BE2C (cell line): ENCODE results near the gene WWOX.

Experiments
- DNase-seq: peaks from one replicate; pipeline ENCODE4 v3.0.0-alpha.2; 2020
- H3K27me3 ChIP-seq: fragments of 250-450 bp; sonication (Bioruptor Pico); 2 replicates; pipeline ENCODE4 v1.5.1; 2020; ENCODE audit warnings: mild to moderate bottlenecking
- H3K36me3 ChIP-seq: fragments of 250-450 bp; sonication (Bioruptor Pico); 2 replicates; pipeline ENCODE4 v1.5.1; 2020; ENCODE audit warnings: mild to moderate bottlenecking
- H3K4me1 ChIP-seq: fragments of 250-450 bp; sonication (Bioruptor Pico); 2 replicates; pipeline ENCODE4 v1.5.1; 2020
- H3K4me3 ChIP-seq: 2 replicates; pipeline ENCODE4 v1.5.1; 2011; ENCODE audit warnings: low read depth, low read length
- H3K9me3 ChIP-seq: fragments of 250-450 bp; sonication (Bioruptor Pico); 2 replicates; pipeline ENCODE4 v1.5.1; 2020
- TF ChIP-seq, protein P1 (sequence below): IDR thresholded peaks from 2 replicates; pipeline ENCODE4 v1.5.1; 2012; ENCODE audit warnings: mild to moderate bottlenecking, low read depth, low read length

Gene WWOX

DNA sequence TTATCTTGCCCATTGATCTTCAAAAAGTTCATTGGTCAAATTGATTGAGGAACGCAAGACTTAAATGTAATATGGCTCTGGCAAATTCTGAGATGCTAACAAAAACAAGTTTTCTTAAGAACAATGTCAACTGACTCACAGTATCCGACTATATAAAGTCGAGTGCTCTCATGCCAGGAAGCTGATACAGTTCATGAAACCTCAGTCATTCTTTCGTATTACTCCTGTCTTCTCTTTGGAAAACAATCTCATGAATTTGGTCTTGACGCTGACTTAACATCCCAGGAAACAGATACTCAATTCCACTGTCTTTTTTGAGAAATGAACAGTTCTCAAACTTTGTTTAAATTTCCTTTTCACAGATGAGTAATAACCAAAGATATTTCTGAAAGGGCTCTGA, 796.2 kb downstream of the WWOX start:
- Histone ChIP-seq H3K27me3 (no peaks in the 10 kb centered on the region), H3K9me3 (peaks cover 3% of the 10 kb centered on the region; the same call in 1 of the 2 replicates), H3K4me3 (no peak overlapping the region), H3K36me3 (no peaks in the 10 kb centered on the region), H3K4me1 (no peaks in the 10 kb centered on the region)
- no peak for DNase-seq
- TF ChIP-seq, protein P1, sequence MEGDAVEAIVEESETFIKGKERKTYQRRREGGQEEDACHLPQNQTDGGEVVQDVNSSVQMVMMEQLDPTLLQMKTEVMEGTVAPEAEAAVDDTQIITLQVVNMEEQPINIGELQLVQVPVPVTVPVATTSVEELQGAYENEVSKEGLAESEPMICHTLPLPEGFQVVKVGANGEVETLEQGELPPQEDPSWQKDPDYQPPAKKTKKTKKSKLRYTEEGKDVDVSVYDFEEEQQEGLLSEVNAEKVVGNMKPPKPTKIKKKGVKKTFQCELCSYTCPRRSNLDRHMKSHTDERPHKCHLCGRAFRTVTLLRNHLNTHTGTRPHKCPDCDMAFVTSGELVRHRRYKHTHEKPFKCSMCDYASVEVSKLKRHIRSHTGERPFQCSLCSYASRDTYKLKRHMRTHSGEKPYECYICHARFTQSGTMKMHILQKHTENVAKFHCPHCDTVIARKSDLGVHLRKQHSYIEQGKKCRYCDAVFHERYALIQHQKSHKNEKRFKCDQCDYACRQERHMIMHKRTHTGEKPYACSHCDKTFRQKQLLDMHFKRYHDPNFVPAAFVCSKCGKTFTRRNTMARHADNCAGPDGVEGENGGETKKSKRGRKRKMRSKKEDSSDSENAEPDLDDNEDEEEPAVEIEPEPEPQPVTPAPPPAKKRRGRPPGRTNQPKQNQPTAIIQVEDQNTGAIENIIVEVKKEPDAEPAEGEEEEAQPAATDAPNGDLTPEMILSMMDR = no peak

DNA sequence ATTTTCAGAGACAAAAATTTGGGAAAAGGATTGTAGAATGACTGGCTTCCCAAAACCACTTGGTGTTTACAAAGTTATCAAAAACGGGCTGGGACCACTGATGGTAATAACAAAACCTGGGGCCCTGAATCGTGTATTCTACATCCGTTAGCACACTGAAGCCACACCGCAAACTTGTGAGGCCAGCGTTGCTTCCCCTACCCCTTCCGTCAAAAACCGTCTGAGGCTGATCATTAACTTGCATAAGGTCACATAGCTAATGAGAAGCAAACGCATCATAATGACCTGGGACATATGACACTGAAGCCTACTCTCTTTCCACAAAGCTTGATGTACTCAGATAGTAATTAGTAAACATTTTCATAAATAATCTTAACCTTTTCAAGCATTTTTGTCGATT, 796.8 kb downstream of the WWOX start:
- TF ChIP-seq, protein P1 = no peak
- H3K4me1 ChIP-seq = no peaks in the 10 kb centered on the region
- no peak overlapping the region for H3K4me3 ChIP-seq
- H3K27me3 ChIP-seq = no peaks in the 10 kb centered on the region
- H3K9me3 ChIP-seq = peaks cover 3% of the 10 kb centered on the region; the same call in 1 of the 2 replicates
- no peak for DNase-seq
- no peaks in the 10 kb centered on the region for H3K36me3 ChIP-seq

DNA sequence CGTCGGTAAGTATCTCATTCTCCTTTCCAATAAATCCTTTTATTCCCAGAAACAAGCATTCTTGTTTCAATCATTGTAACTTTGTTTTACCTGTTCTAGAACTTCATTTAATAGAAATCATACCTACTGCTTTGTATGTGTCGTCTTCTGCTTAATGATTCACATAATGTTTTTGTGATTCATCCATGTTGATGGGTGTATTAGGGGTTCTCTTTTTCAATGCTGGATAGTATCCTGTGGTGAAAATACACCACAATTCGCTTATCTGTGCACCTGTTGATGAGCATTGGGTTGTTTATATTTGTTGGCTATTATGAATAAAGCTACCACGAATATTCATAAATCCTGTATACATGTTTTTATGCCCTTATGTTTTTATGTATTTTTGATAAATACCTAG, 797.8 kb downstream of the WWOX start:
- H3K27me3 ChIP-seq = no peaks in the 10 kb centered on the region
- H3K4me1 ChIP-seq = no peaks in the 10 kb centered on the region

DNA sequence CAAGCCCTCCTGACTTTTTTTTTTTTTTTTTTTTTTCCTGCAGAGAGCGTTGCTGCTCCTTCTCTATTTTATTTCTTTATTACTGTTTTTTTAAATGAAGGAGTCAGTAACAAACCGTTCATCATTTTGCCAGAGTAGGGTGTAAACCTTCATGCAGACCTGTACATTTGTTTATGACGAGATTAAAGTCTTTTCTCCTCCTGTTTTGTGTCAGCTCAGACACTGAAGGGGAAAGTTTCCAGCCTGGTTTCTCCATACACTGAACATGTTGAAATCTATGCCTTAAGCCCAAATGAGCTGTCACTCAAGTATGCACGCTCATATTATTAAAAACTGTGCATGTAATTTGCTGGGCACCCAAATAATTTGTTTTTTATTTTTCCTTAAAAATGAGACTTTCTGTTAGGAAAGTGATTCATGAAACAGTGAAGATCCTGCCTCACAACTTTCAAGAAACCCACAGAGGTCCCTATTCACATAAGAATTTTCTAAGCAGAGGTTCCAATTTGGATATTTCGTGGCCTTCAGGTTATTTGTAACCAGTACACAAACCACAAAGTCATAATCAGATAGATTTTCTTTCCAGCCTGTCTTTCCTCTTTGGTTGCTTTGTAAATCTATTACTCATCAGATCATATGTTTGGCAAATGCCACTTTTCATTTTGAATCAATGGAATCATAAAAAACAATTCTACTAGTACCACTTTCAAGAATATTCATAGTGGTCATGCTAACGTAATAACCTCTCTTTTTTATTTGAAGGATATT, 800.8 kb downstream of the WWOX start:
- no peaks in the 10 kb centered on the region for H3K27me3 ChIP-seq
- TF ChIP-seq, protein P1 = no peak
- H3K4me3 ChIP-seq = no peak overlapping the region
- H3K4me1 ChIP-seq = no peaks in the 10 kb centered on the region
- H3K36me3 ChIP-seq = no peaks in the 10 kb centered on the region
- DNase-seq = no peak
- H3K9me3 ChIP-seq = no peaks in the 10 kb centered on the region

More for the DNA sequence above, 797.8 kb downstream of the WWOX start:
- Histone ChIP-seq H3K36me3 (no peaks in the 10 kb centered on the region), H3K4me3 (no peak overlapping the region), H3K9me3 (peaks cover 3% of the 10 kb centered on the region; the same call in 1 of the 2 replicates)
- DNase-seq = no peak
- TF ChIP-seq, protein P1 = no peak

DNA sequence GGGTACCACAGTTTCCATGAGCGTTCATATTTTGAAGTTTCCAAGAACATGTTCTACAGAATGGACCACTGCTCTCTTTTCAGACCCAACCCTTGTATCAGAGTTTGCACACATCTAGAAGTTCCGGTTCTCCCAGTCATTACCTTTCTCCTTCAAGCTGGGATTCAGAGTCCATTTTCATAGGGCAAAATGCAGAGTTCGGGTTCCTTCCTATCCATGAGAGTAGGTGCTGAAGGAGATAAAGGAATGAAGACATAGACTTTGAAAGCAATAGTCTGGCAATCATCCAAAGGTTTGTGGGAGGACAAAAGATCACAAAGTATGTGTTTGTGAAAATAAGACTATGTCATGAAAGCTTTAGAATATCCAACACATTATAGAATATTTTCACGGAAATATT, 801.5 kb downstream of the WWOX start:
- no peak for DNase-seq

DNA sequence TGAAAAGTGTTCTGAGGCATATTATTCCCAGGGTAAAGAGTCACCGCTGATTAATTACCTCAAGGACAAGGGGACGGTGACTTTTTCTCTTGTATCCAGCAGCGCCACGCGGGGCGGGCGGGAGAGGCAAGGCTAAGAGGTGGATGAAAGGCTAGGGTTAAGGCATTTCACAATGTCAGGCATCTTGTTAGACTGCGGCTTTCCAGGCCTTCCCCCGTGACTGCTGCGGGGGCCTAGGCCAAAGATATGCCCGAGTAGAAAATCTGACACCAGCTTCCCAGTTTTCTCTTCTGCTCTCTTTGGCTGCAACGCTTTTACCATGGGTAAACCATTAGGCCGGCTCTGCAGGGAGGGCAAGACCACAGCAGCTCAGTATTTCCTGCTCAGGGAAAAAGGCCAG, 802.9 kb downstream of the WWOX start:
- DNase-seq = no peak
- TF ChIP-seq, protein P1 = no peak
- Histone ChIP-seq H3K4me3 (no peak overlapping the region), H3K27me3 (no peaks in the 10 kb centered on the region), H3K9me3 (no peaks in the 10 kb centered on the region), H3K36me3 (no peaks in the 10 kb centered on the region), H3K4me1 (no peaks in the 10 kb centered on the region)

More for the DNA sequence above, 801.5 kb downstream of the WWOX start:
- H3K4me3 ChIP-seq = no peak overlapping the region
- H3K9me3 ChIP-seq = no peaks in the 10 kb centered on the region
- no peaks in the 10 kb centered on the region for H3K36me3 ChIP-seq
- no peaks in the 10 kb centered on the region for H3K4me1 ChIP-seq
- TF ChIP-seq, protein P1 = no peak
- no peaks in the 10 kb centered on the region for H3K27me3 ChIP-seq
